Endothelial cell of umbilical vein (primary cell): Measurements from ENCODE around the gene NRG3. TPM values are rescaled to one million over a fixed set of nuclear protein-coding genes. Genes with fewer than 3 reads are reported as not detected.

Source experiments
- BruUV-seq: library from RNA; stranded (reverse); fragments of 400-500 nt; replicated peaks from 2 replicates; lab custom pipeline; 2021; lab: Mats Ljungman, UMichigan
- CTCF ChIA-PET: fragments of 300-600, 350-600 bp; sonication (Branson Sonifier 250); formaldehyde crosslinking; loops from one replicate; lab custom pipeline; 2021; ENCODE audit warnings: antibody characterized with exemption, inconsistent platforms; lab: Charles Lee
- POLR2A ChIA-PET: fragments of 300-600, 350-600 bp; sonication (Branson Sonifier 250); formaldehyde crosslinking; loops from one replicate; lab custom pipeline; 2021; ENCODE audit warnings: antibody characterized with exemption, inconsistent platforms; lab: Charles Lee
- DNase-seq: peaks from one replicate; pipeline ENCODE4 v3.0.0-alpha.2; 2011; ENCODE audit warnings: low read depth, low spot score
- FAIRE-seq: peaks from 2 replicates; lab custom pipeline; 2011; peaks lifted over from hg19 to GRCh38; lab: Jason Lieb, UNC
- H2AFZ ChIP-seq: 2 replicates; pipeline ENCODE4 v1.6.0; 2012; ENCODE audit warnings: low read depth, low read length, control low read depth, inconsistent platforms
- H3K27ac ChIP-seq: 2 replicates; pipeline ENCODE4 v1.5.1; 2011; ENCODE audit warnings: low read depth, mild to moderate bottlenecking, control low read depth, low read length, moderate library complexity; ENCODE audit not compliant: insufficient read depth
- H3K27me3 ChIP-seq, 2 experiments: 2 replicates each; pipeline versions ENCODE4 v1.6.0 to v1.6.1; 2011; ENCODE audit warnings: low read length in 2 of 2, mixed read lengths in 1 of 2; ENCODE audit not compliant: control insufficient read depth in 2 of 2, insufficient read depth in 2 of 2
- H3K36me3 ChIP-seq, 2 experiments: 2 replicates in 1 of 2; 3 replicates in 1 of 2; pipeline ENCODE4 v1.5.1; 2011; ENCODE audit warnings: low read length in 2 of 2, mild to moderate bottlenecking in 1 of 2, moderate library complexity in 1 of 2; ENCODE audit not compliant: control insufficient read depth in 2 of 2, insufficient read depth in 2 of 2; ENCODE audit errors: extremely low read depth in 1 of 2
- H3K4me1 ChIP-seq: 3 replicates; pipeline ENCODE4 v1.5.1; 2011; ENCODE audit warnings: mild to moderate bottlenecking, low read length; ENCODE audit not compliant: control insufficient read depth, insufficient read depth; ENCODE audit errors: extremely low read depth
- H3K4me2 ChIP-seq: 2 replicates; pipeline ENCODE4 v1.6.1; 2011; ENCODE audit warnings: low read length, control low read depth, mixed read lengths; ENCODE audit not compliant: insufficient read depth
- H3K4me3 ChIP-seq, 3 experiments: fragments of 200-600 bp in 1 of 3; sonication (generic), shearing (Covaris generic) in 1 of 3; replicated peaks in 1 of 3; 2 replicates each; pipeline ENCODE4 v1.5.1; 2011 to 2016; ENCODE audit warnings: control low read depth in 3 of 3, low read length in 3 of 3, mild to moderate bottlenecking in 2 of 3, inconsistent platforms in 1 of 3, low read depth in 1 of 3, moderate library complexity in 1 of 3; ENCODE audit not compliant: insufficient read depth in 1 of 3
- H3K79me2 ChIP-seq: 2 replicates; pipeline ENCODE4 v1.6.0; 2012; ENCODE audit warnings: low read length, inconsistent platforms; ENCODE audit not compliant: control insufficient read depth, insufficient read depth
- H3K9ac ChIP-seq: replicated peaks from 2 replicates; pipeline ENCODE3; 2011; ENCODE audit warnings: low read length, control low read depth; ENCODE audit not compliant: insufficient read depth; ENCODE audit errors: extremely low read depth
- H3K9me1 ChIP-seq: replicated peaks from 3 replicates; pipeline ENCODE4 v1.6.0; 2011; ENCODE audit warnings: mild to moderate bottlenecking, low read length; ENCODE audit not compliant: control insufficient read depth, insufficient read depth; ENCODE audit errors: extremely low read depth
- H3K9me3 ChIP-seq: replicated peaks from 2 replicates; pipeline ENCODE4 v1.5.1; 2012; ENCODE audit warnings: low read length, inconsistent platforms; ENCODE audit not compliant: control insufficient read depth, insufficient read depth
- H4K20me1 ChIP-seq: replicated peaks from 2 replicates; pipeline ENCODE3; 2011; ENCODE audit warnings: mild to moderate bottlenecking, low read length; ENCODE audit not compliant: control insufficient read depth, insufficient read depth; ENCODE audit errors: extremely low read depth
- EZH2 ChIP-seq: IDR thresholded peaks from 2 replicates; pipeline ENCODE4 v1.6.1; 2012; ENCODE audit warnings: borderline replicate concordance, low read depth, mild to moderate bottlenecking, moderate library complexity, low read length, inconsistent platforms; ENCODE audit not compliant: severe bottlenecking
- FOS ChIP-seq: IDR thresholded peaks from 2 replicates; pipeline ENCODE4 v1.6.1; 2011; ENCODE audit warnings: mild to moderate bottlenecking, low read length, moderate library complexity, borderline replicate concordance; ENCODE audit not compliant: insufficient read depth
- GATA2 ChIP-seq: IDR thresholded peaks from 2 replicates; pipeline ENCODE4 v1.7.0; 2011; ENCODE audit warnings: low read depth, mild to moderate bottlenecking, moderate library complexity, mixed read lengths, low read length; ENCODE audit not compliant: insufficient read length, insufficient read depth
- JUN ChIP-seq: IDR thresholded peaks from 2 replicates; pipeline ENCODE4 v1.6.1; 2011; ENCODE audit warnings: borderline replicate concordance, low read depth; ENCODE audit not compliant: insufficient read length, insufficient read depth
- MYC ChIP-seq: IDR thresholded peaks from one replicate; pipeline ENCODE4 v1.6.1; 2011; ENCODE audit warnings: mild to moderate bottlenecking, low read depth, low read length
- POLR2A ChIP-seq: IDR thresholded peaks from 2 replicates; pipeline ENCODE4 v1.6.1; 2012; ENCODE audit warnings: low read depth, mild to moderate bottlenecking, control low read depth, low read length
- POLR2AphosphoS5 ChIP-seq: IDR thresholded peaks from 2 replicates; pipeline ENCODE4 v1.6.1; 2012; ENCODE audit warnings: low read depth, mild to moderate bottlenecking, control low read depth, low read length, moderate library complexity; ENCODE audit not compliant: insufficient read depth
- dilution Hi-C: fragments of 300-500 bp; cut with MboI; formaldehyde crosslinking; loops from one replicate; pipeline ENCODE4 v1.15.0; 2019; ENCODE audit warnings: low sequenced_read_pairs; ENCODE audit not compliant: extremely low pct_ligation_motif_present
- intact Hi-C: fragments of 100-400 bp; cut with micrococcal nuclease; formaldehyde crosslinking; loops from one replicate; pipeline ENCODE4 v1.10.0; 2022
- polyA plus RNA-seq, 4 experiments: library from polyadenylated mRNA; depleted of rRNA in 3 of 4; stranded (reverse) in 3 of 4; unstranded in 1 of 4; fragments of >200 nt; gene quantifications; 2 replicates each; pipeline versions ENCODE4 v1.2.1 to v1.2.3, GENCODE V29; 2011 to 2012; ENCODE audit warnings: missing spikeins in 1 of 4
- total RNA-seq: library from RNA; stranded (reverse); gene quantifications from 2 replicates; pipeline ENCODE4 v1.2.3, GENCODE V29; 2021
- TF ChIP-seq, protein P1 (sequence below): IDR thresholded peaks from 2 replicates; pipeline ENCODE4 v1.6.1; 2011; ENCODE audit not compliant: insufficient read depth, insufficient read length
- TF ChIP-seq, protein P2 (sequence below), 2 donors: IDR thresholded peaks; 1 replicate in 1 of 2; 2 replicates in 1 of 2; pipeline ENCODE4 v1.5.1; 2011; ENCODE audit warnings: low read length in 2 of 2, mild to moderate bottlenecking in 2 of 2, moderate library complexity in 2 of 2, control low read depth in 1 of 2, inconsistent platforms in 1 of 2, low read depth in 1 of 2; ENCODE audit not compliant: insufficient read depth in 1 of 2; ENCODE audit errors: extremely low read depth in 1 of 2

Gene NRG3
- total and polyA plus RNA-seq, 2 donors (not counting 3 experiments of a cell fraction or from before 2014, with no cell fraction given): 1.9 to 3.9 TPM

DNA sequence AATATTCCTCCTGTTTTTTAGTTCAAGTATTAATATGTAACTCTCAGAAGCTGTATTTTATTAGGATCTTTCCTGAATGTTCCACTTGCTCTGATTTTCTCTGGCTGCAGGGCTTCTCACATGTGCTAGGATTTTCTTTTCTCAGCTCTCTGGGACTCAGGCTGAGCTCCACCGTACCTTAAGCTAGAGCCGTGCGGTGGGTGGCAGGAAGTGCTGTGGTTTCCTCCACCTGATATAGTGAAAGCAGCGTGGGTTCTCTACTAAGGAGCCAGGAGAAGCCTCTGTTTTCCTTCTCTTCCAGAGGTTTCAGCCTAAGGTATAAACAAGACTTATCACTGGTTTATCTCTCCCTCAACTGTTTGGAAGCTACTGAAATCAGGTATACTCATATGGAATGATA, 433.6 kb downstream of the NRG3 start:
- H3K9ac ChIP-seq: no peak overlapping the region
- POLR2A ChIA-PET: no interaction called here
- no peak for TF ChIP-seq POLR2AphosphoS5
- TF ChIP-seq, protein P1, sequence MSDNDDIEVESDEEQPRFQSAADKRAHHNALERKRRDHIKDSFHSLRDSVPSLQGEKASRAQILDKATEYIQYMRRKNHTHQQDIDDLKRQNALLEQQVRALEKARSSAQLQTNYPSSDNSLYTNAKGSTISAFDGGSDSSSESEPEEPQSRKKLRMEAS: no peak
- no peak for TF ChIP-seq FOS
- TF ChIP-seq EZH2: no peak
- no peak for TF ChIP-seq MYC
- TF ChIP-seq, protein P2, sequence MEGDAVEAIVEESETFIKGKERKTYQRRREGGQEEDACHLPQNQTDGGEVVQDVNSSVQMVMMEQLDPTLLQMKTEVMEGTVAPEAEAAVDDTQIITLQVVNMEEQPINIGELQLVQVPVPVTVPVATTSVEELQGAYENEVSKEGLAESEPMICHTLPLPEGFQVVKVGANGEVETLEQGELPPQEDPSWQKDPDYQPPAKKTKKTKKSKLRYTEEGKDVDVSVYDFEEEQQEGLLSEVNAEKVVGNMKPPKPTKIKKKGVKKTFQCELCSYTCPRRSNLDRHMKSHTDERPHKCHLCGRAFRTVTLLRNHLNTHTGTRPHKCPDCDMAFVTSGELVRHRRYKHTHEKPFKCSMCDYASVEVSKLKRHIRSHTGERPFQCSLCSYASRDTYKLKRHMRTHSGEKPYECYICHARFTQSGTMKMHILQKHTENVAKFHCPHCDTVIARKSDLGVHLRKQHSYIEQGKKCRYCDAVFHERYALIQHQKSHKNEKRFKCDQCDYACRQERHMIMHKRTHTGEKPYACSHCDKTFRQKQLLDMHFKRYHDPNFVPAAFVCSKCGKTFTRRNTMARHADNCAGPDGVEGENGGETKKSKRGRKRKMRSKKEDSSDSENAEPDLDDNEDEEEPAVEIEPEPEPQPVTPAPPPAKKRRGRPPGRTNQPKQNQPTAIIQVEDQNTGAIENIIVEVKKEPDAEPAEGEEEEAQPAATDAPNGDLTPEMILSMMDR (IDR thresholded peaks at IDR 0.05; ENCODE audit: extremely low read depth in 1 of 2, insufficient read depth in 1 of 2, low read depth in 1 of 2, low read length in 2 of 2): no peak
- no peak for TF ChIP-seq POLR2A
- TF ChIP-seq GATA2: no peak
- TF ChIP-seq JUN: no peak
- H3K27ac ChIP-seq: no peak overlapping the region
- no peak overlapping the region for H3K4me2 ChIP-seq
- no peaks in the 10 kb centered on the region for H3K9me3 ChIP-seq
- DNase-seq (no peak), FAIRE-seq (no peak)
- intact Hi-C loops: no loop called here
- BruUV-seq: no TSS peak
- CTCF ChIA-PET: no interaction called here
- H4K20me1 ChIP-seq: no peaks in the 10 kb centered on the region
- H2AFZ ChIP-seq: no peak overlapping the region
- H3K4me3 ChIP-seq: no peak overlapping the region
- H3K4me1 ChIP-seq: no peaks in the 10 kb centered on the region
- no peaks in the 10 kb centered on the region for H3K79me2 ChIP-seq
- no peaks in the 10 kb centered on the region for H3K27me3 ChIP-seq
- no peaks in the 10 kb centered on the region for H3K36me3 ChIP-seq
- dilution Hi-C loops: no loop called here
- no peaks in the 10 kb centered on the region for H3K9me1 ChIP-seq
